GM20000 (cell line): Measurements from ENCODE around the gene RPS6KB2.

ENCODE experiments used
- DNase-seq: peaks from one replicate; pipeline ENCODE4 v3.0.0; 2012; ENCODE audit warnings: low spot score
- TF ChIP-seq, protein P1 (sequence below): IDR thresholded peaks from 2 replicates; pipeline ENCODE4 v1.5.1; 2012; ENCODE audit warnings: mild to moderate bottlenecking, control low read depth; ENCODE audit errors: extremely low read depth, missing control alignments

Gene RPS6KB2

DNA sequence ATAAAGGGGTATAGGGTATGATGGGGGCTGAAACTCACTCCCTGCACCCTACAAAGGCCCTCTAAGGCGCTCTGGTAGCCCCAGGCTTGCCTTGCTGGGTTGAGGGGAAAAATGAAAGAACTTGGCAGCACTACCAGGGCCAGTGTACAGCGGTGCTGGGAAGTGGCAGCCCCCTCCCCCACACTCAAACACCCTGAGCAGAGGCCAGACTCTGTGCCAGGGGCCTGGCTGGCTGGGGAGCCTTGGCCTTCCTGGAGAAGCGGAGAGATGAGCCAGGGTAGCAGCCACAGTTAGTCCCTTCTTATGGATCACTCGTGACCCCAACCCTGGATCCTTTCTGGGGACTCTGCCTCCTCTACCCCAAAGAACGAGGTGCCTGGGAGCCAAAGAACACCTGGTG, 38.1 kb downstream of the RPS6KB2 start:
- TF ChIP-seq, protein P1, sequence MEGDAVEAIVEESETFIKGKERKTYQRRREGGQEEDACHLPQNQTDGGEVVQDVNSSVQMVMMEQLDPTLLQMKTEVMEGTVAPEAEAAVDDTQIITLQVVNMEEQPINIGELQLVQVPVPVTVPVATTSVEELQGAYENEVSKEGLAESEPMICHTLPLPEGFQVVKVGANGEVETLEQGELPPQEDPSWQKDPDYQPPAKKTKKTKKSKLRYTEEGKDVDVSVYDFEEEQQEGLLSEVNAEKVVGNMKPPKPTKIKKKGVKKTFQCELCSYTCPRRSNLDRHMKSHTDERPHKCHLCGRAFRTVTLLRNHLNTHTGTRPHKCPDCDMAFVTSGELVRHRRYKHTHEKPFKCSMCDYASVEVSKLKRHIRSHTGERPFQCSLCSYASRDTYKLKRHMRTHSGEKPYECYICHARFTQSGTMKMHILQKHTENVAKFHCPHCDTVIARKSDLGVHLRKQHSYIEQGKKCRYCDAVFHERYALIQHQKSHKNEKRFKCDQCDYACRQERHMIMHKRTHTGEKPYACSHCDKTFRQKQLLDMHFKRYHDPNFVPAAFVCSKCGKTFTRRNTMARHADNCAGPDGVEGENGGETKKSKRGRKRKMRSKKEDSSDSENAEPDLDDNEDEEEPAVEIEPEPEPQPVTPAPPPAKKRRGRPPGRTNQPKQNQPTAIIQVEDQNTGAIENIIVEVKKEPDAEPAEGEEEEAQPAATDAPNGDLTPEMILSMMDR, result no peak
- DNase-seq, result no peak

DNA sequence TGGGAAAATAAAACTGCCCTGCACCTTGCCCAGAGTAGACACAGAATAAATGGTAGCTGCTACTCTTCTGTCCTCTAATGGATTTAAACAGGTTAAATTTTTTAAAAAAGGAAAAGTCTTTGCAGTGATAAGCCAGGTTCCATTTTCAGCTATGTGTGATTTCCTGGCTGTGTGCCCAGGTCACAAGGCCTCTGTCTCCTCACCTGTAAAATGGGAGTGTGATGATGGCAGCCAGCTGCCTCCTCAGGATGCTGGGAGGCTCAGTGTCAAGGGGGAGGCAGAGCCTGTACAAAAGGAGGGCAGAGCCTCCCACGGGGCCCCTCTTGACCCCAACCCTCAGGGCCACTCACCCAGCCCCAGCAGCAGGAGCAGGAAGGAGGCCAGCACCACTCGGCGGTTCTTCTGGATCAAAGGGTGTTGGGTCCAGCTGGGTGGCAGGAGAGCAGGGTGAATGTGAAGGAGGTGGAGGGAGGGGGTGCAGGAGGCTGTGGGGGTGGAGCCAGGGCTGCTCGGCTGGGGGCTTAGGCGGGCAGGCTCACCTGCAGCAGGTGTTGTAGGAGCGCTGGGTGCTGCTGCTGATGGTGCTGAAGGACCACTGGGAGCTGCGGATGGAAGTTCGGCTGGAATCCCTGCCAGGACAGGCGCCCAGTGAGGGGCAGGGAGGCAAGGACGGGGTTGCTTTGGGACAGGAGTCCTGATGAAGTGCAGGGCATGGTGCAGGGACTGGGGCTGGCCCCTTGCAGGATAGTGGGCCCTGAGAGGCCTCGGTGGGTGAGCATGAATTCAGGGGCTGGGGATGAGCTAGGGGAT, 38.9 kb downstream of the RPS6KB2 start:
- no peak for DNase-seq
- TF ChIP-seq, protein P1, result no peak

DNA sequence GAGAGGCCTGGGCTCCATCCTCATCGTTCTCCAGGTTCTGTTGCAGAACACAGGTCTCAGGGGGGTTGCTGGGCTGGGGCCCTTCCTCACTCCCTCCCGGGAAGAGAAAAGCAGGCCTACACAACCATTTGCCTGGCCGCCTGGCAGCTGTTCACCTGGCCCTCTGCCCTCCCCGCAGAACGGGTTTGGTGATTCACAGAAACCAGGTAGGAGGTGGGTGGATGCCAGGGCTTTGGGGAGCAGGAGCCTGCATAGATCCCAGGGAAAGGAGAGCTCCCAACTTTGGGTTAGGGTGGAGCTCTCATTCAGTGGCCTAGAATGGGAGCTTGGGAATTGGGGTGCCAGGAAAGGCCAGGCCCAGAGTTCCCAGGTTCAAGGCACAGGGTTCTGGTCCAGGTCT, 39.8 kb downstream of the RPS6KB2 start:
- TF ChIP-seq, protein P1, result no peak
- DNase-seq, result no peak

DNA sequence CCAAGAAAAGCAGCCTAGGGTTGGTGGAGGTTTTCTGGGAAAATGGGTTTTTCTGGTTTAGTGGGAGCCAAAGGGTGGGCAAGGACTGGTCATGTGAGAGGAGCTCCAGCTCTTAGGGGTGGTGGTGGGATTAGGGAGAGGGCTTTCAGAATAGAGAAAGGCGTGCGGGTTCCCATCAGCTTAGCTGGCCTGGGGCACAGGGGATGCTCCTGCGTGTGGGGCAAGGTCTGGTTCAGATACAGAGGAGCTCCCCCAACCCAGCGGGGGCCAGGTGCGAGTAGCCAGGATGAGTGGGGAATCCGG, 40.1 kb downstream of the RPS6KB2 start:
- DNase-seq, result no peak
- TF ChIP-seq, protein P1, result no peak

DNA sequence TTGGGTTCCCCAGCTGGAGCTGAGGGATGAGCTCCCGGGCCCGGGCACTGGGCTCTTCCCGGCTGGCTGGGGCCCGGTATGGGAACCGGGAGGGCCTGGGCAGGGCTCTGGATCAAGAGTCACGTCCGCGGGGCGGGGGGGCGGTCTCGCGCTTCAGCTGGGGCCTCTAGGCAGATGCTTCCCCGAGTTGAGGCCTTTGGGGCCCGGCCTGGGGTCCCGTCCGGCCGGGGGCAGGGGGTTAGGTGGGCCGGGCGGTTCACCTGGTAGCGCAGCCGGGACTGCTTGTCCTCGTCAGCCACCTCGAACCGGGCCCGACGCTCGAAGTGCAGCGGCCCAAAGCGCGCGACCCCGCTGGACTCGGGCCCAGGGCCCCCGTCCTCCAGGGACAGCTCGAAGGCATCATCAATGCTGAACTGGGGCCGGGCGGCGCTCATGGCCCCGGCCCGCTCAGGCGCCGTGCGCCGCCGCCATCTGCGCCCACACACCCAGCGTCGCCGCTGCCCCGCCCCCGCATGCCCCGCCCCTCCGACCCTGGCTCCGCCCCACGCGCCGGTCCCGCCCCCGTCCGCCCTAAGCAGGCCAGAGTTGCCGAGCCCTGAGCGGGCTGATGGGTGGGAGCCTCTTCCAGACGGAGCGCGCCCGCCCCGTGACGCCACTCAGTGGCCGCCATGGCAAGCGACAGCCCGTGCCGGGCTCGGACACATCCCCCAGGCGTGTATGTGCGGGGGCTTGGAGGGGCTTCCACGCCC, 40.6 kb downstream of the RPS6KB2 start, which contains the start of gene TMEM134:
Gene TMEM134, minus strand, starts transcription at position 493 of the 749 bp plus-strand sequence. Its CDS starts 59 bp downstream, at position 434.
- DNase-seq, result peak; percentile 98
- TF ChIP-seq, protein P1, result peak; percentile 72

DNA sequence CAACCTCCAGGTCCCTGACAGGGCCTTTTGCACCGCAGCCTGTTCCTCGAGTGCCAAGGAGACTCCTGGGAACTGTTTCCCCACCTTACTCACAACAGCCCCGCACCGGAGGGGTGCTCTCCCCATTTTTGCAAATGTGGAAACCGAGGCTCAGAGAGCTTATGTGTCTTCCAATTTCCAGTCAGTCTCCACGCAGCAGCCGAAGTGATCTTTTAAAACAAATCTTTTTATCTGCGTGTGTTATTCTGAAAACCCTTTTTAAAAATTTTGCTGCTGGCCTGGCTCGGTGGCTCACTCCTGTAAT, 41.2 kb downstream of the RPS6KB2 start:
- no peak for DNase-seq
- TF ChIP-seq, protein P1, result no peak

DNA sequence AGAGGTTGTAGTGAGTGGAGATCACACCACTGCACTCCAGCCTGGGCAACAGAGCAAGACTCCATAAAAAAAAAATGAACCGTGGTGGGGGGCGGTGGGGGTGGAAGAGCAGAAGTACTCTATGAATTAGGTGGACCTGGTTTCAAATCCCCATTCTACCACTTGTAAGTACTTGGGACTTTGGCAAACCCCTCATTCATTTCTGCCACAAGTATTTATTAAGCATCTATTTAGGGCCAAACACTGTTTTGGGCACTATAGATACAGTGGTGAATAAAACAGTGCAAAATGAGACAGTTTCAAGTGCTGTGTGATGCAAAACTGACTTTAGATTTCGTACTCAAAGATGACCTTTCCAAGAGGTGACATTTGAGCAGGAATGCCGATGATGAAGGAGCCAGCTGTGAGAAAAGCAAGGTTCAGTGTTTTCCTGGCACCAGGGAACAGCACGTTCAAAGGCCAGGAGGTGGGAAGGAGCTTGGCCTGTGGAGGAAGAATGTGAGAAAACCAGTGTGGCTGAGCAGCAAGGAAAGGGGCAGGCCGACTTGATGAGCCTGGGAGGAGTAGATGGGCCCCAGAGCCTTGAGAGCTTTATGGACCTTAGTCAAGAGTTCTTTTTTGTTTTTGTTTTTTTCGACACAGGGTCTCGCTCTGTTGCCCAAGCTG, 42.2 kb downstream of the RPS6KB2 start:
- TF ChIP-seq, protein P1, result no peak
- DNase-seq, result no peak
